CD4-positive, alpha-beta T cell treated with Interleukin-10 for 1 hour (primary cell): ENCODE results near the gene SMC1B.

Experiments
- DNase-seq: peaks from one replicate; pipeline ENCODE4 v3.0.0-alpha.2; 2020

The SMC1B gene

GRCh38 chr22:45318558-45319323 is 94.7 kb downstream of the SMC1B start:
- DNase-seq = peak; percentile 89

DNA sequence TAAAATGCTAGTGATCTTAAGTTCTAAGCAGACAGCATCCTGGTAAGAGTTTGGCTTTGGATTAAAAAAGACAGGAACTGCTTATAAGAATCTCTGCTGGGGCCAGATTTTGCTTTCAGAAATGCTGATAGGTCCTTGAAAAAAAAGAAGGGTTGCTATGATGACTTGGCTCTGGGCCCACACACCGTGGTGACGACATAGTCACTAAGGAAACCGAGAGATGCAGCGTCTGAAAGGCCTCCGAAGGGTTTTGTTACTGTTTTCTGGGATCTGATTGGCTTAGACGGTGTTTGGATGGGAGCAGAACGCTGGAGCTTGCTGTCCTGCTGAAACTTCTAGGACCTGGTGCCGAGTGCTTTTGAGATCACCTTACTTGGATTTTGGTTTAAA is 95.2 kb downstream of the SMC1B start:
- peak; percentile 95 for DNase-seq

DNA sequence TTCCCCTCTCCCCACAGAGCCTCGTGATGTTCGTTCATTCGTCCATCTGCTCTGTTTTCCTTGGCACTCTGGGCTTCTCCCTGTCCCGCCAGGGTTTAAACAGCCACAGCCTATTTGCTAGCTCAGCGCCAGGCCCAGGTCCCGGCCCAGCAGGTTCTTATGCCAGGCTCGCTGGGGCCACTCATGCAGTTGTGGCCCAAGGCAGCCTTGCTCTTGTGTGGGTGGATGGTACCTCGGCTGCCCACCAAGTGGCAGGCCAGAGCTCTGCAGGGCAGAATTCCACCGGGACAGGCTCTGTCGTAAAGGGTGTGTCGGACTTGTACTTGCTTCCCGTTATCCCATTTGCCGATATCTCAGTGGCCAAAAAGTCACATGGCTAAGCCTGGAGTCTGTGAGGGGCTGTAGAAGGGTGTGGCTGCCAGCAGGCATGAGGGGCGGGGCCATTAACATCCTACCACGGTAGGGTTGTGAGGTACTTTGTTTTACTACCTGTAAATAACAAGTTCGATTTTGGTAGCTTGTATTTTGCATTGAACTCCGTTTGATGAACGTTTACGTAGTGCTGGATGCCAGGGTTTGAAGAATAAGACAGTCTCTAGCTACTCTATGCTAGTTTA is 95.7 kb downstream of the SMC1B start:
- DNase-seq = no peak

GRCh38 chr22:45316796-45317526 is 96.4 kb downstream of the SMC1B start:
- no peak for DNase-seq

- no peak for DNase-seq
These were observed 98.6 kb downstream of the SMC1B start for GRCh38 chr22:45314786-45315185.

DNA sequence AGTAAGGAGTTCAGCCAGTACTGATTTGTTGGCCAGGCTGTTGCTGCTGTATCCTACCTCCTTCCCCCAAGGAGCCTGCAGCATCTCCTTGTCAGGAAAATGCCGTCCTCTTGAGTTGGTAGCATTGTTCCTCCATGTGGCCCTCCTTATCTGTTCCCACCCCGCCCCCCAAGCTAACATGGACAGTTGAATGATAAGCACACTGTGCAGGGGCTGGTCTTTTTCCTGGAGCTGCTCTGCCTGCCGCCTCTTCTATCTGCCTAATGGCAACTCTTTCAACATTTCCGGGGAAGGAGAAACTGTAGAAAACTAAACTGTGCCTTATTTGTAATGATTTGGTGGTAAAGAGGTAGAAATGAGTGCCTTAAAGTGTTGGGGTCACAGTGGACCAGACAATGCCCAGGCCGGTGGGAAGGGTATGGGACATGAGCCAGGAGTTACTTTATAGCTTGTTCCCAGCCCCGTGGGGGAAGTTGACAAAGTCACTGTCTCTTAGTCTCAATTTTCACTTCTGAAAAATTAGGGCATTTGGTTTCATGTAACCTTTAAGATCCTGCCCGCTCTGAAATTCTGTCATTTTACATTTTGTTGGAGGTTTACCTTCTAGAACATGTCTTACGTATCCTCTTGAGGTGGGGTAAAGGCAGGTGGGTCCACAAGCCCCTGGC is 99.2 kb downstream of the SMC1B start:
- DNase-seq = no peak

DNA sequence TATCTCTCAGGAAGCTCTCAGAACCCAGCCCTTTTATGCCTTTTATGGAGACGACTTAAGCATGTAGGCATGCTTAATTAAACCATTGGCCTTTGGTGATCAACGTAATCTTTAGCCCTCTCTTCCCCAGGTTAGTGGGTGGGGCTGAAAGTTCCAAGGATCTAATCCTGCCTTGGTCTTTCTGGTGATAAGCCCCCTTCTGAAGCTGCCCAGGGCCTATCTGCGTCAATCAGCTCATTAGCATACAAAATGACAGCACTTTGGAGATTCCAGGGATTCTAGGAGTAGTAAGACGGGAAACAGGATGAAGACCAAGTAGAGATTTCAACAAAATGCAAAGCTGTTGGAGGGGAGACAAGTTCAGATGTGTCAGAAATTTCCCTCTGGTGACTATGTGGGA is 100.5 kb downstream of the SMC1B start:
- no peak for DNase-seq

GRCh38 chr22:45312415-45312814 is 101.0 kb downstream of the SMC1B start:
- DNase-seq = no peak

- DNase-seq = no peak
These were observed 102.3 kb downstream of the SMC1B start for GRCh38 chr22:45310977-45311531.

DNA sequence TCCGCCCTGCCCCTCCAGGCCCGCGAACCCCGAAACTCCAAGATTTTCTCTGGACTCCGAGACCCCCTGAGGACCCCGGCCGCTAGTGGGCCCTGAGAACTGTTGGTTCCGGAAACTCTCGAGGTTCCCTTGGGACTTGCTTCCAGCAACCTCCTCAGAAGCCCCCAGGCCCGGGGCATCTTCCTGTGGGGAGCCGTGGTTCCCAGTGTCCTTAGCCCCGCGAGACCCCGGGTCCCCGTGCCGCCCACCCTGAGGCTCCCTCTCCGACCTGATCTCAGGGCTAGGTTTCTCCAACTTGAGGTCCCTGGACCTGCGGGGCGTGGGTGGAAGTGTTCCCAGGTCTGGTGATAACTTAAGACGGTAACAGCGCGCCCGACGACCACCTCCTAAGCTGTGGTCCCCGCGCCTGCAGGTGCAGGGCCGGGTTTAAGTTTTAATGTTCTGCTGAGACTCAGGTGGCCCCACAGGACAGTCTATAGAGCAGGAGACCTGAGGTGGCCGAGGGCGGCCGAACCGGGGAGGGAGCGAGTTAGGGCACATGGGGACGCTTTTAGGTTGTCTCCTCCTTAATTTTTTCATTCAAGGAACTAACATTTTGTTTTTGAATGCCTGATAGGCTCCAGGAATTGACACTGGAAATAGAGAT is 102.9 kb downstream of the SMC1B start:
- no peak for DNase-seq

- DNase-seq = peak; percentile 96
These were observed 103.8 kb downstream of the SMC1B start, which contains the start of gene FAM118A for GRCh38 chr22:45309422-45310227. Gene FAM118A, plus strand, starts transcription at chr22:45309934. Its CDS starts 12,446 bp downstream, at chr22:45322380.

- no peak for DNase-seq
These were observed 104.4 kb downstream of the SMC1B start for GRCh38 chr22:45308957-45309421.

DNA sequence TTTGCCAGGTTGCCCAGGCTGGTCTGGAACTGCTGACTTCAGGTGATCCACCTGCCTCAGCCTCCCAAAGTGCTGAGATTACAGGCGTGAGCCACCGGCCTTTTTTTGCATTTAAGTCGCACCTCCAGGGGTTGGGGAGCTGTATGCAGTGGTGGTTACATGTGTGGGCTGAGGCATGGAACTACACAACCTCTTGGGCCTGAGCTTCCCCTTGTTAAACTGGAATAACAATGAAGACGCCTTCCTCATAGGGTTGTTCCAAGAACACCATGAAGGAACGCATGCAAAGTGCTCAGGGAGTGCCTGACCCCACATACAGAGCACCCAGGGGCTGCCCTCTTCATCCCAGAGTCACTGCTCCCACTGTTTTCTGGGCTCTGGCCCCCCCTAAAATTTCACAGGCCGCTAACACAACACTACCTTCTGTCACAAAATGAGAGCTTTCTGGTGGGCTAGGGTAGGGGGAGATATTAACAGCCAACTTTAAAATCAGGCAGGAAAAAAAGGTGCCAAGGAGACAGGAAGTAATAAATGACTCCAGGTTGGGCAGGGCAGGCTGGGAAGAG is 104.9 kb downstream of the SMC1B start:
- no peak for DNase-seq

GRCh38 chr22:45306139-45306538 is 107.3 kb downstream of the SMC1B start:
- DNase-seq = no peak

DNA sequence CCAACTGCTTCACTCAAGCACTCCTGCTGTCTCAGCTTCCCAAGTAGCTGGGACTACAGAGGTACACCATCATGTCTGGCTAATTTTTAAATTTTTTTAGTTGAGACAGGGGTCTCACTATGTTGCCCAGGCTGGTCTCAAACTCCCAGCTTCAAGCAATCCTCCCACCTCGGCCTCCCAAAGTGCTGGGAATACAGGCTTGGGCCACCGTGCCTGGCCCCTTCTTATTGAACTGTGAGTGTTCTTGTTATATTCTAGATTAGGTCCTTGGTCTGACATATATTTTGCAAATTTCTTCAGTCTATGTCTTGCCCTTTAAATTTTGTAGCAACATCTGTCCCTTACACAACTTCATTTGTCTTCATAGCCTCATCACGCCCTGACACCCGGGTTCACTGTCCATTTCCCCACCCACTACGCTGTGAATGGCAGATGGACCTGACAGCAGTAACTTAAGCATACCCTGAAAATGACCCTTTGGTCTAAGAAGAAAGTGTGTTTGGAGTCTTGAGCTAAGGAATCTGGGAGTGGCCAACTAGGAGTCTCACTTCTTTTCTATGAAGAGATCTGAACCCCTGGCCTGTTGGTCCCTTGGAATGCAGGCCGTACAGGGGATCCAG is 107.8 kb downstream of the SMC1B start:
- DNase-seq = no peak

GRCh38 chr22:45304971-45305370 is 108.4 kb downstream of the SMC1B start:
- DNase-seq = no peak

DNA sequence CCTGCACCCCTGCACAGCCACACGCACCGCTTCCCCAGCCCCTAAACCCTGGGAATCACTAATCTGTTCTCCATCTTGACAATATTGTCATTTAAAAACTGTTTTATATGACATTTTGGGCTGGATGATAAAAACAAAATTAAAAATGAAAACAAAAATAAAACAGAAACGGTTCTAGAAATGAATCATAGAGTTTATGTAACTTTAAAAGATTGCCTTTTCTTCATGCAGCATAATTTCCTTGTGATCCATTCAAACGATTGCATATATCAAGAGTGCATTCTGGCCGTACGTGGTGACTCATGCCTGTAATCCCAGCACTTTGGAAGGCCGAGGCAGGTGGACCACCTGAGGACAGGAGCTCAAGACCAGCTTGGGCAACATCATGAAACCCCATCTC is 110.2 kb downstream of the SMC1B start:
- no peak for DNase-seq

GRCh38 chr22:45302751-45303150 is 110.6 kb downstream of the SMC1B start:
- no peak for DNase-seq

DNA sequence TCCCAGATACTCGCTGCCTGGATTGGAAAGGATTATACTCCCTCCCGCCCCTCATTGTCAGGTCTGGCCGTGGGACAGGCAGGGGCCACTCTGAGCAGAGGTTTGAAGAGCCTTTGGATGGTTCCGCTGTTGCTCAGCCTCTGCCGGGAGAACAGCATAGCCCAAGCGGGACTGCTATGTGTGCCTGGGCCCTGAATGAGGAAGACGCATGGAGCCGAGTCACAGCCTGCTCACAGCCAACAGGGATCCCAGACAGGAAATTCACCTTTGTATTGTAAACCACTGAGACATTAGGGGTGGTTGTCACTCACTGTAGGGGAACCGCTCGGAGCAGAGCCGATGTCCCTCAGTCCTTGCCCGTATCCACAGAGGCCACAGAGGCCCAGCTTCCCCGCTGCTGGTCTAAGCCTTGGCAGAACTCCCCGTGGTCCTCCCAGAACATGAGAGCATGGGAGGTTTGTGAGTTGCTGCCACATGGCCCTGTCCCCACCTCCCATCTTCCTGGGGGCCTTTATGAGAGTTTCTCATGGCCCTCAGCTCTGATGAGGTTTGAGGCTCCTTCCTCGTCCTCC is 114.4 kb downstream of the SMC1B start:
- no peak for DNase-seq

DNA sequence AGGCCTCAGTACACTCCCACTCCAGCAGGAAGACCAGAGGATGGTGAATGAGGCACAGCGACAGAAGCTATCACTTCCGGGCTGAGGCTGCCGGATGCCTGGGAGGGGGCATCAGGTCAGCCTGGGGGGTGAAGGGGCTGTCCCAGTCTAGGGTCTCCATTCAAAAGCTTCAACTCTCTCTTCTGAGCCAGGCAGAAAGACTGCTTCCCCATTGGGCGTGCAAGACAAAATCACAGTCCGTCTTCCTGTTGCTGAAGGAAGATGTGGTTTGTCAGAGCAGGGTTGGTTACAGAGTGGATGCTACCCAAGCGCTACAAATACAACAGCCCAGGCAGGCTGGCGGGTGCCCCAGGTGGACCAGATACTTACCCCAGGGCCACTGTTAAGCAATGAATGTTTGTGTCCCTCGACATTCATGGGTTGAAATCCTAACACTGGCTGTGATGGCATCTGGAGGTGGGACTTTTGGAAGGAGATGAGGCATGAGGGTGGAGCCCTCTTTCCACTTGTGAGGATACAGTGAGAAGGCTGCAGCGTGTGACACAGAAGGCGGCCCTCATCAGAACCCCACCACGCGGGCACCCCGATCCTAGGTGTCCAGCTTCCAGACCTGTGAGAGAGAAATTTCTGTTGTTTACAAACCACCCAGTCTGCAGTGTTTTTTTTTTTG is 116.6 kb downstream of the SMC1B start:
- DNase-seq = peak; percentile 61
